Stomach smooth muscle (tissue), 2 donors: Measurements from ENCODE around the gene MX2.

Experiments used
- H3K27ac ChIP-seq: one replicate; pipeline ENCODE4 v1.7.0; 2013; ENCODE audit warnings: mild to moderate bottlenecking, low read length, inconsistent platforms
- H3K27me3 ChIP-seq, 2 donors: one replicate each; pipeline ENCODE4 v1.7.0; 2013; ENCODE audit warnings: low read length in 2 of 2; ENCODE audit not compliant: insufficient read depth in 2 of 2, control insufficient read depth in 1 of 2
- H3K36me3 ChIP-seq, 2 donors: one replicate each; pipeline ENCODE4 v1.7.0; 2013; ENCODE audit warnings: low read length in 2 of 2; ENCODE audit not compliant: control insufficient read depth in 2 of 2, insufficient read depth in 2 of 2
- H3K4me1 ChIP-seq: one replicate; pipeline ENCODE4 v1.7.0; 2013; ENCODE audit warnings: low read length; ENCODE audit not compliant: control insufficient read depth, insufficient read depth
- H3K4me3 ChIP-seq, 2 donors: one replicate each; pipeline ENCODE4 v1.7.0; 2013; ENCODE audit warnings: low read length in 2 of 2
- H3K9ac ChIP-seq, 2 donors: one replicate each; pipeline ENCODE4 v1.7.0; 2013; ENCODE audit warnings: low read length in 2 of 2, mild to moderate bottlenecking in 1 of 2
- H3K9me3 ChIP-seq, 2 donors: one replicate each; pipeline ENCODE4 v1.7.0; 2013; ENCODE audit warnings: low read length in 2 of 2; ENCODE audit not compliant: control insufficient read depth in 2 of 2
- donor health status: healthy.
- donor health status: Pancreatic carcinoma.

MX2 gene

GRCh38 chr21:41458121-41458520 is 96.3 kb downstream of the MX2 start:
- Histone ChIP-seq H3K9me3 (no peaks in the 10 kb centered on the region), H3K27me3 (no peaks in the 10 kb centered on the region), H3K4me3 (no peak overlapping the region), H3K9ac (no peak overlapping the region), H3K36me3 (peaks cover 19 to 22% of the 10 kb centered on the region in 2 donors), H3K4me1 (peaks cover 2% of the 10 kb centered on the region), H3K27ac (no peak overlapping the region)

DNA sequence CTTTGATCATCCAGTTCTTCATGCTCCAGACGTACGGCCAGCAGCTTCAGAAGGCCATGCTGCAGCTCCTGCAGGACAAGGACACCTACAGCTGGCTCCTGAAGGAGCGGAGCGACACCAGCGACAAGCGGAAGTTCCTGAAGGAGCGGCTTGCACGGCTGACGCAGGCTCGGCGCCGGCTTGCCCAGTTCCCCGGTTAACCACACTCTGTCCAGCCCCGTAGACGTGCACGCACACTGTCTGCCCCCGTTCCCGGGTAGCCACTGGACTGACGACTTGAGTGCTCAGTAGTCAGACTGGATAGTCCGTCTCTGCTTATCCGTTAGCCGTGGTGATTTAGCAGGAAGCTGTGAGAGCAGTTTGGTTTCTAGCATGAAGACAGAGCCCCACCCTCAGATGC is 96.7 kb downstream of the MX2 start:
- Histone ChIP-seq H3K36me3 (peaks cover 19 to 22% of the 10 kb centered on the region in 2 donors), H3K4me3 (no peak overlapping the region), H3K4me1 (peaks cover 2% of the 10 kb centered on the region), H3K27ac (no peak overlapping the region), H3K9ac (no peak overlapping the region), H3K27me3 (no peaks in the 10 kb centered on the region), H3K9me3 (no peaks in the 10 kb centered on the region)
